Measurements from ENCODE around the gene CETN1. TPM values are rescaled to one million over a fixed set of nuclear protein-coding genes. Genes with fewer than 3 reads are reported as not detected.

The CETN1 gene
- total RNA-seq, 1 donor: not detected

DNA sequence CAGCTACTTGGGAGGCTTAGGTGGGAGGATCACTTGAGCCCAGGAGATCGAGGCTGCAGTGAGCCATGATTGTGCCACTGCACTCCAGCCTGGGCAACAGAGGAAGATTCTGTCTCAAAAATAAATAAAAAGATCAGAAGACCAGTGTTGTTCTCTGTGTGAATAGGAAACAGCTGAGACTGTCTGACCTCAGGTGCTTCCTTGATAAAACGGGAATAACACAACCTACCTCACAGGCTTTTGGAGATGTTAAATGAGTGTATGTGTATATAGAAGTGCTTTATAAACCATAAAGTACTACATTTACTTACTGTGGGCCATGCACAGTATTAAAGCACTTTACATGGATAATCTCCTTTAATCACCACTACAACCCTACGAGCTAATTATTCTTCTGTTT, 9.9 kb upstream of the CETN1 start:
- DNase-seq (ENCODE audit: low read depth): no peak
- H3K4me3 ChIP-seq (ENCODE audit: low read depth, low read length): no peak overlapping the region
- TF ChIP-seq, protein P1, sequence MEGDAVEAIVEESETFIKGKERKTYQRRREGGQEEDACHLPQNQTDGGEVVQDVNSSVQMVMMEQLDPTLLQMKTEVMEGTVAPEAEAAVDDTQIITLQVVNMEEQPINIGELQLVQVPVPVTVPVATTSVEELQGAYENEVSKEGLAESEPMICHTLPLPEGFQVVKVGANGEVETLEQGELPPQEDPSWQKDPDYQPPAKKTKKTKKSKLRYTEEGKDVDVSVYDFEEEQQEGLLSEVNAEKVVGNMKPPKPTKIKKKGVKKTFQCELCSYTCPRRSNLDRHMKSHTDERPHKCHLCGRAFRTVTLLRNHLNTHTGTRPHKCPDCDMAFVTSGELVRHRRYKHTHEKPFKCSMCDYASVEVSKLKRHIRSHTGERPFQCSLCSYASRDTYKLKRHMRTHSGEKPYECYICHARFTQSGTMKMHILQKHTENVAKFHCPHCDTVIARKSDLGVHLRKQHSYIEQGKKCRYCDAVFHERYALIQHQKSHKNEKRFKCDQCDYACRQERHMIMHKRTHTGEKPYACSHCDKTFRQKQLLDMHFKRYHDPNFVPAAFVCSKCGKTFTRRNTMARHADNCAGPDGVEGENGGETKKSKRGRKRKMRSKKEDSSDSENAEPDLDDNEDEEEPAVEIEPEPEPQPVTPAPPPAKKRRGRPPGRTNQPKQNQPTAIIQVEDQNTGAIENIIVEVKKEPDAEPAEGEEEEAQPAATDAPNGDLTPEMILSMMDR (IDR thresholded peaks at IDR 0.05; ENCODE audit: insufficient read depth, low read length): no peak

DNA sequence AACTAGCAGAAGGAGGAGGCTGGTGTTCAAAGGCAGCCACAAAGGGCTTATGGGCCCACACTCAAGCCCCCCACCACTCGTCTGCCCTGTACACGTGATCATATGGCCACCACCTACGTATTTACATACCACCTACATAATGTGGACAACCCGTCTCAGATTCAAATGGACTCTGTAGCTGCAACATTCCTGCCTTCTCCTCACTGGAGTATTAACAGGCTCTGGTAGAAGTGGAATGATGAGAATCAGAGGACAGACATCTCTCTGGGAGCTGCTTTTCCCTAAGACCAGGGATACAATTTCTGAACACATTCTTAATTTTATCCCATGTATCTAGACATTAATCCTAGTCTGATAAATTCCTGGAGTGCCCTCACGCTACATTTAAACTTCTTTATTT, 9.5 kb upstream of the CETN1 start:
- TF ChIP-seq, protein P1 (IDR thresholded peaks at IDR 0.05; ENCODE audit: insufficient read depth, low read length): no peak
- H3K4me3 ChIP-seq (ENCODE audit: low read depth, low read length): no peak overlapping the region
- no peak for DNase-seq (ENCODE audit: low read depth)

DNA sequence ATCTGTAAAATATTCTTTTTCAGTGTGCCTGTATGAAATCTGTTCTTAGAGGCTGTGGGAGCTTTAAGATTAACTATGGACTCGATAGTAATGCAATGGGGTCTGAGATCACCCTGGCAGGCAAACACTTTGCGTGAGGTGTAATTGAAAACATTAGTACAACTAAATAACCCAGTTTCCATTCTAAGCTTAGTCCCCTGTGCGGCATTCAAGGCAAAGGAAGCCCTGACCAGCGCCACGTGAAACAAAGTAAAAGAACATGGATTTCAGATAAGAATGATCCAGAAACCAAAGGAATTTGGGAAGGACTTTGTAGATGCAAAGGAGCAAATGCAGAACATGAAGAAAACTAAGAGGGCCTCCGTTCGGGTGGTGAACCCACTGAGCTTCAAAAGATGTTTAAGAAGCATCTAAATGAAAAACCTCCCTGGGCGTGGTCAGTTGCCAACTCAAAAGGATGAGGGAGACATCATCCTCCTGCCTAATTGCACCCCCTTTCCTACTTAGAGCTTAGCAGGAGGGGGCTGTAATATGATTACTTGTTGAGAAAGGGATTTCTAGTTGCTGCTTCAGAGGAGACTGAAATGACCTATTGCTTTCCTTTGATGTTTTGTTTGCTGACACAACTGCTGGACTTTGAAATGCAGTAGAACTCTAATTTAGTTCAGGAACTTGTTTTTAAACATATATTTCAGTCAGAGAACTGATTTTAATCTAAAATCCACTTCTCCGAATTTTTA, 7.9 kb upstream of the CETN1 start:
- TF ChIP-seq, protein P1 (IDR thresholded peaks at IDR 0.05; ENCODE audit: insufficient read depth, low read length): no peak
- no peak overlapping the region for H3K4me3 ChIP-seq (ENCODE audit: low read depth, low read length)
- peak; percentile 57 for DNase-seq (ENCODE audit: low read depth)

DNA sequence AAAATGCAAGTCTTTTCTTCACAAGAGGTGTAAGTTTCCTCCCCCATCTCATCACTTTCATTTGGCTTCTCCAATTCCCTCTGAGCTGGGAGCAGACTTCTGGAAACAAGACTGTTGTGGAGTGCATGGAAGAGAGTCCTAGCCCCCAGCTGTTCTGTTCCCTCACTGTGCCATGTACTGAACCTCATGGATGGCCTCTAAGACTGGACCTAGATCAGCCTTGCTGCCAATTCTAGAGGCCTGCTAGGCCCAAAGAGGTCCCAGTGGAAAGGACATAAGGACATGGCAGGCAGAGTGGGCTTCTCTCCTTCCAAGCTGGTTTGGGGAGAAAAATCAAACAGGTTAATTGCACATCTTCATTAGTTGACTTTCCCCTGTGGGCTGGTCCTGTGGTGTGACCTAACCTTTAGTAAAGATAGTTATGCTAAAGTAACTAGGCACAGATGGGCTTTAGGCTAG, 7.3 kb upstream of the CETN1 start:
- no peak overlapping the region for H3K4me3 ChIP-seq (ENCODE audit: low read depth, low read length)
- DNase-seq (ENCODE audit: low read depth): no peak
- TF ChIP-seq, protein P1 (IDR thresholded peaks at IDR 0.05; ENCODE audit: insufficient read depth, low read length): no peak

DNA sequence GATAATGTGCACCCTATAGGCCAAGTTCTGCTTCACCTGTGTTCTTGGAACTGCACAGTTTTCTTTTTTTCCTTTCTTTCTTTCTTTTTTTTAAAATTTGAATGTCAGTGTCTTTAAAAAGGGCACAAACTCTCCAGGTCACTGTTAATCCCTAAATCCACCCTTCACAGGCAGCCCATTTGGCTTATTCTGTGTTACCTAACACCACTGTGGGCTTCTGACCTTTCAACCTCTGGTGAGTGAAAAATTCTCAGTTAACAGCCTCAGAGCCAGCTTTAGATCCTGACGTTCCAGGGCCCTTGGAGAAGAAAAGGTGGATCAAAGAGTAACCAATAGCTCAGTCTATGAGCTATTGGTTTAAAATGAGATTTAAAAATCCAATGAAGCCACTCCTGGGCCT, 6.8 kb upstream of the CETN1 start:
- DNase-seq (ENCODE audit: low read depth): no peak
- H3K4me3 ChIP-seq (ENCODE audit: low read depth, low read length): no peak overlapping the region
- TF ChIP-seq, protein P1 (IDR thresholded peaks at IDR 0.05; ENCODE audit: insufficient read depth, low read length): no peak

DNA sequence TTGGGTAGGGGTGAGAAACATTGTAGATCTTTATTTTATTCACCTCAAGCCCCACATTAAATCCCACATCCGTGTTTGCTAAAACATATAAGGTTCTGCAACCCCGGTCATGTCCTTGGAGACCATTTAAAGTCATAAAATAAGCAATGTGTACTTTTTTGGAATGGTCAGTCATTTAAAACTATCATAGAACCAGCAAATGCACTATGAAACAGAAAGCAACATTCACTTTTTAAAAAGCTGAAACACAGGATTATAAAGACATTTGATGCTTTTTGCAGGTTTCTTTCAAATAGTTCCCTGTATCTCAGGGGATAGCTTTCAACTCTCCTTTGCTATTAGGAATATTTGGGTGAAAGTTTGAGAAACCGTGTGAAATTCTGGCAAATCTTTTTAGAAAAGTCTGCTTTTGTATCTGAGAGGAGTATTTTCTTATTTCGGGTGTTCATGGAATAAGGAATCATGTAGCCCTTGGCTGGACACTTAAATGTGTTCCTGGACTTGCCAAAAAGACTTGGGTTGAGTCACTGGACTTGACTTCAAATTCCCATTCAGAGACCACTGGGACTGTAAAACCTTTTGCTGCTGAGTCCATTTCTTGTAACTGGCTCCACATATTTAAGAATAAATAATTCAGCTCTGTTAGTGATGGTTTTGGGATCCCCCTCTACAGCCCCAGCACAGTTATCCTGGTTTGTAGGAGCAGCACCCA, 5.9 kb upstream of the CETN1 start:
- TF ChIP-seq, protein P1 (IDR thresholded peaks at IDR 0.05; ENCODE audit: insufficient read depth, low read length): no peak
- peak; percentile 61 for DNase-seq (ENCODE audit: low read depth)
- H3K4me3 ChIP-seq (ENCODE audit: low read depth, low read length): no peak overlapping the region

Data from fibroblast of the aortic adventitia (primary cell).